ENCODE data around the gene TRAM2. TPM values are rescaled to one million over a fixed set of nuclear protein-coding genes. Genes with fewer than 3 reads are reported as not detected.
A peak's percentile ranks its signal among the peaks of the same experiment; 100 is the strongest.

TRAM2 gene
- total and polyA plus RNA-seq, 9 of the 15 experiments (the other 6 are each of a cell fraction or from before 2014, with no cell fraction given): 2.6 to 13.3 (median 8.9) TPM

GRCh38 chr6:52511572-52512151 is 65.2 kb downstream of the TRAM2 start (continued):
- no peak for TF ChIP-seq BACH1 (tag; IDR thresholded peaks at IDR 0.05)
- no peak; the same call in 1 of the 2 replicates for TF ChIP-seq ZNF766 (CRISPR knock-in tag; conservative IDR thresholded peaks at IDR 0.05)
- no peak for TF ChIP-seq ZNF444 (CRISPR knock-in tag; IDR thresholded peaks at IDR 0.05)
- TF ChIP-seq ZSCAN32 (CRISPR knock-in tag; IDR thresholded peaks at IDR 0.05): no peak
- TF ChIP-seq FOXK1 (CRISPR knock-in tag; IDR thresholded peaks at IDR 0.05; ENCODE audit: borderline replicate concordance): no peak
- TF ChIP-seq RBM25 (IDR thresholded peaks at IDR 0.05; ENCODE audit: low read depth, low read length, severe bottlenecking): no peak
- no peak for TF ChIP-seq SRF (CRISPR knock-in tag; IDR thresholded peaks at IDR 0.05)
- no peak for TF ChIP-seq ZNF174 (CRISPR knock-in tag; IDR thresholded peaks at IDR 0.05)
- peak; percentile 44; the same call in 1 of the 2 replicates for TF ChIP-seq ZFX (CRISPR knock-in tag; IDR thresholded peaks at IDR 0.05)
- TF ChIP-seq MNT (conservative IDR thresholded peaks at IDR 0.05): no peak
- TF ChIP-seq MGA (IDR thresholded peaks at IDR 0.05): peak; percentile 55; the same call in 1 of the 2 replicates
- TF ChIP-seq LCOR (CRISPR knock-in tag; IDR thresholded peaks at IDR 0.05): no peak
- no peak for TF ChIP-seq SREBF2 (CRISPR knock-in tag; IDR thresholded peaks at IDR 0.05)
